Mucosa of descending colon (tissue), 3 donors: ENCODE measurements around the gene TTC6. TPM values are rescaled to one million over a fixed set of nuclear protein-coding genes. Genes with fewer than 3 reads are reported as not detected.
A peak's percentile ranks its signal among the peaks of the same experiment; 100 is the strongest.

Source experiments
- ATAC-seq: fragments of 200-7000 bp; cut with Tn5 transposase; one replicate; pipeline ENCODE4 v1.9.1; 2020; ENCODE audit warnings: mild to moderate bottlenecking, moderate library complexity
- DNase-seq, 3 donors: peaks; one replicate each; pipeline ENCODE4 v3.0.0-alpha.2; 2020
- H3K36me3 ChIP-seq: fragments of 200-600 bp; one replicate; pipeline ENCODE4 v1.8.0; 2021; ENCODE audit warnings: low read depth, mild to moderate bottlenecking
- H3K4me1 ChIP-seq: fragments of 200-600 bp; one replicate; pipeline ENCODE4 v1.8.0; 2021; ENCODE audit warnings: low read depth, mild to moderate bottlenecking
- H3K4me3 ChIP-seq: fragments of 200-600 bp; one replicate; pipeline ENCODE4 v1.8.0; 2021; ENCODE audit warnings: mild to moderate bottlenecking
- H3K9me3 ChIP-seq: fragments of 200-600 bp; one replicate; pipeline ENCODE4 v1.8.0; 2021; ENCODE audit warnings: mild to moderate bottlenecking
- CTCF ChIP-seq: fragments of 200-600 bp; IDR thresholded peaks from one replicate; pipeline ENCODE4 v1.8.0; 2022; ENCODE audit warnings: antibody characterized with exemption, mild to moderate bottlenecking
- intact Hi-C, 2 donors: fragments of 100-400 bp; cut with DNase I in 1 of 2; cut with micrococcal nuclease in 1 of 2; formaldehyde crosslinking; loops; one replicate each; pipeline versions ENCODE4 v1.11.0 to v1.11.1; 2022; cut with DNase I, micrococcal nuclease
- total RNA-seq, 3 donors: library from RNA; stranded (reverse); fragmentation: NEBNext Ultra II Directional in 2 of 3; extraction: Animal tissue kit (Norgen Biotek cat#: 25700) in 2 of 3; gene quantifications; one replicate each; pipeline versions ENCODE4 v1.2.1 to v1.2.4, GENCODE V29; 2021 to 2023
- donor health status: DM: no; HTN: no; CAD: no; lungs with moderate emphysema.
- donor health status: DM: no; HTN: no; CAD: no.
- donor health status: DM: no; HTN: yes; CAD: no.

Gene TTC6
- total RNA-seq, 3 donors from 2014 or later, result 1.7 to 9.2 (median 4.8) TPM

GRCh38 chr14:37586797-37587130 lies 8.7 kb upstream of the TTC6 start:
- no peak for TF ChIP-seq CTCF
- Histone ChIP-seq H3K36me3 (no peaks in the 10 kb centered on the region), H3K4me3 (no peak overlapping the region), H3K9me3 (no peaks in the 10 kb centered on the region), H3K4me1 (peaks cover 9% of the 10 kb centered on the region)
- DNase-seq, result no peak
- intact Hi-C loops, result loop anchor here in 1 of 2 donors (5.0 kb wide), 1 partner anchor 164 kb away; no protein-coding TSS in a partner anchor
- no peak for ATAC-seq

GRCh38 chr14:37587131-37587803 lies 8.2 kb upstream of the TTC6 start:
- H3K36me3 ChIP-seq, result no peaks in the 10 kb centered on the region
- intact Hi-C loops, result loop anchor here in 1 of 2 donors (5.0 kb wide), 1 partner anchor 165 kb away; no protein-coding TSS in a partner anchor
- no peak overlapping the region for H3K4me3 ChIP-seq
- peaks cover 9% of the 10 kb centered on the region for H3K4me1 ChIP-seq
- ATAC-seq (no peak), DNase-seq (no peak)
- no peak for TF ChIP-seq CTCF
- no peaks in the 10 kb centered on the region for H3K9me3 ChIP-seq

- Histone ChIP-seq H3K4me1 (peaks cover 9% of the 10 kb centered on the region), H3K36me3 (no peaks in the 10 kb centered on the region), H3K4me3 (peak overlapping the region; percentile 14), H3K9me3 (no peaks in the 10 kb centered on the region)
- DNase-seq, result peak in 2 of 3 donors; percentile 36 to 58
- ATAC-seq, result no peak
- no peak for TF ChIP-seq CTCF
- intact Hi-C loops, result loop anchor here in 1 of 2 donors (5.0 kb wide), 1 partner anchor 166 kb away; no protein-coding TSS in a partner anchor
These were observed 7.4 kb upstream of the TTC6 start for GRCh38 chr14:37587881-37588666.

GRCh38 chr14:37588667-37588955 lies 6.8 kb upstream of the TTC6 start:
- peak overlapping the region; percentile 14 for H3K4me3 ChIP-seq
- no peaks in the 10 kb centered on the region for H3K36me3 ChIP-seq
- DNase-seq (peak in 2 of 3 donors; percentile 59 to 66), ATAC-seq (peak; percentile 10)
- no peak for TF ChIP-seq CTCF
- H3K4me1 ChIP-seq, result peaks cover 9% of the 10 kb centered on the region
- intact Hi-C loops, result loop anchor here in 1 of 2 donors (5.0 kb wide), 1 partner anchor 166 kb away; no protein-coding TSS in a partner anchor
- H3K9me3 ChIP-seq, result no peaks in the 10 kb centered on the region

DNA sequence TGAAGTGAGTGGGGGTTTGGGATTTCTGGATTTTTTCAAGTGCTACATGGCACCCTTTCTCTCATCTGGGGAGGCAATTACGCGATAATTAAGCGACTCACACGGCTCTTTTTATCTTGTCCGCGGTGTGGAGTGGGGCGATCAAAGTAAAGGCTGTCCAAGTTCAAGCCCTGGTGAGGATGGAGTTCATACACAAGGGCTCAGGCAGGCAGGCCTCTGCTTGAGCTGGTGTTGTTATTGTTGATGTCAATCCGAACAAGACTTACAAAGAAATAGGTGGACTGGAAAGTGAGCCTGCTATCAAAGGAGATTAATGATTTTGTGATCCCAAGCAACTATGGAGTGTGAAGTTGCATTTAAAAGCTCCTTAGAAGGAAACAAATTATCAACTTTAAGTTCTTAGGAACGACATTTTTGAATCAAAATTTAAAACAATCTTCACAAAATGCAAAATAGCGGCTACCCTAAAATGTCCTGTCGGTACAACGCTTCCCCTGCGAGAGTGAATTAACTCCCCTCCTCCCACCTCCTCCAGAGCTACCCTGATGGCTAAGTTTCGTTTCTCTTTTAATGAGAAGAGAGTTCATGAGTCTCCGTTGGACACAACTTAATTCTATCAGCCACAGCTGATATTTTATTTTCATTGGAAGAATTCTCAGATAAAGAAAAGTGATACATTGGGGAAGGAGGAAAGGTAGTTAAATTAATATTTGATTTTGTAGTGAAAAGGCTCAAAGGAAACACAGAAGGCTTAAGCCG lies 6.3 kb upstream of the TTC6 start:
- no peak overlapping the region for H3K4me3 ChIP-seq
- intact Hi-C loops, result loop anchor here in 1 of 2 donors (5.0 kb wide), 1 partner anchor 167 kb away; no protein-coding TSS in a partner anchor
- no peaks in the 10 kb centered on the region for H3K36me3 ChIP-seq
- H3K4me1 ChIP-seq, result peaks cover 9% of the 10 kb centered on the region
- peak in 1 of 3 donors; percentile 49 for DNase-seq
- ATAC-seq, result no peak
- H3K9me3 ChIP-seq, result no peaks in the 10 kb centered on the region
- no peak for TF ChIP-seq CTCF
